Measurements from ENCODE around the gene PIGU. TPM values are rescaled to one million over a fixed set of nuclear protein-coding genes. Genes with fewer than 3 reads are reported as not detected.

PIGU gene
- total and polyA plus RNA-seq, 9 of the 15 experiments (the other 6 are each of a cell fraction or from before 2014, with no cell fraction given), result 6.5 to 100 (median 28.1) TPM

- TF ChIP-seq RERE (CRISPR knock-in tag; IDR thresholded peaks at IDR 0.05; ENCODE audit: borderline replicate concordance) (no peak), HOXB6 (CRISPR knock-in tag; IDR thresholded peaks at IDR 0.05; ENCODE audit: borderline replicate concordance) (no peak), ARID2 (IDR thresholded peaks at IDR 0.05) (no peak), HBP1 (CRISPR knock-in tag; IDR thresholded peaks at IDR 0.05) (no peak), TSHZ1 (CRISPR knock-in tag; IDR thresholded peaks at IDR 0.05) (no peak), ZNF780A (CRISPR knock-in tag; IDR thresholded peaks at IDR 0.05) (no peak), XRCC3 (IDR thresholded peaks at IDR 0.05) (no peak), MED1 (CRISPR knock-in tag; IDR thresholded peaks at IDR 0.05; ENCODE audit: borderline replicate concordance) (no peak), PHTF2 (CRISPR knock-in tag; IDR thresholded peaks at IDR 0.05) (no peak), HMG20B (CRISPR knock-in tag; IDR thresholded peaks at IDR 0.05) (no peak), ZNF280A (IDR thresholded peaks at IDR 0.05; ENCODE audit: low read depth, partially characterized antibody) (no peak), ZNF398 (CRISPR knock-in tag; IDR thresholded peaks at IDR 0.05) (no peak)
Measured at GRCh38 chr20:34549291-34549928, 127.5 kb downstream of the PIGU start (continued).

Data from K562 (cell line).